K562 (cell line): ENCODE measurements around the gene EIF4G2.

ENCODE experiments used
- CHD2 ChIP-seq: IDR thresholded peaks from 2 replicates; pipeline ENCODE4 v1.6.1; 2011; ENCODE audit warnings: low read depth, low read length
- CTBP1 ChIP-seq: fragments of 450-650 bp; IDR thresholded peaks from 2 replicates; pipeline ENCODE4 v1.6.1; 2016; ENCODE audit warnings: borderline replicate concordance
- NBN ChIP-seq: fragments of 450-650 bp; IDR thresholded peaks from 2 replicates; pipeline ENCODE4 v1.6.1; 2016; ENCODE audit warnings: low read depth, mild to moderate bottlenecking
- ZNF124 ChIP-seq: sonication (generic); formaldehyde crosslinking; IDR thresholded peaks from 2 replicates; pipeline ENCODE4 v1.8.1; 2022; ENCODE audit warnings: missing genetic modification reagents
- ZNF354B ChIP-seq: fragments of 250-450 bp; sonication (Bioruptor Pico); IDR thresholded peaks from 2 replicates; pipeline ENCODE4 v1.4.0; 2020
- TF ChIP-seq, protein P1 (sequence below): fragments of 150-350 bp; IDR thresholded peaks from 2 replicates; pipeline ENCODE4 v1.6.1; 2014; ENCODE audit warnings: low read depth, mild to moderate bottlenecking, low read length, borderline replicate concordance
- TF ChIP-seq, protein P2 (sequence below): sonication (generic); formaldehyde crosslinking; IDR thresholded peaks from 2 replicates; pipeline ENCODE4 v1.8.0; 2022; ENCODE audit warnings: missing genetic modification reagents, mild to moderate bottlenecking, borderline replicate concordance
- TF ChIP-seq, protein P3 (sequence below), 3 experiments: IDR thresholded peaks in 2 of 3; conservative IDR thresholded peaks in 1 of 3; 2 replicates each; pipeline ENCODE4 v1.5.1; 2011 to 2012; ENCODE audit warnings: low read length in 3 of 3, mild to moderate bottlenecking in 3 of 3, control low read depth in 2 of 3, improper control_type of control experiment in 1 of 3, inconsistent platforms in 1 of 3, low read depth in 1 of 3, mixed read lengths in 1 of 3, moderate library complexity in 1 of 3; ENCODE audit not compliant: insufficient read depth in 2 of 3

- TF ChIP-seq, protein P1, sequence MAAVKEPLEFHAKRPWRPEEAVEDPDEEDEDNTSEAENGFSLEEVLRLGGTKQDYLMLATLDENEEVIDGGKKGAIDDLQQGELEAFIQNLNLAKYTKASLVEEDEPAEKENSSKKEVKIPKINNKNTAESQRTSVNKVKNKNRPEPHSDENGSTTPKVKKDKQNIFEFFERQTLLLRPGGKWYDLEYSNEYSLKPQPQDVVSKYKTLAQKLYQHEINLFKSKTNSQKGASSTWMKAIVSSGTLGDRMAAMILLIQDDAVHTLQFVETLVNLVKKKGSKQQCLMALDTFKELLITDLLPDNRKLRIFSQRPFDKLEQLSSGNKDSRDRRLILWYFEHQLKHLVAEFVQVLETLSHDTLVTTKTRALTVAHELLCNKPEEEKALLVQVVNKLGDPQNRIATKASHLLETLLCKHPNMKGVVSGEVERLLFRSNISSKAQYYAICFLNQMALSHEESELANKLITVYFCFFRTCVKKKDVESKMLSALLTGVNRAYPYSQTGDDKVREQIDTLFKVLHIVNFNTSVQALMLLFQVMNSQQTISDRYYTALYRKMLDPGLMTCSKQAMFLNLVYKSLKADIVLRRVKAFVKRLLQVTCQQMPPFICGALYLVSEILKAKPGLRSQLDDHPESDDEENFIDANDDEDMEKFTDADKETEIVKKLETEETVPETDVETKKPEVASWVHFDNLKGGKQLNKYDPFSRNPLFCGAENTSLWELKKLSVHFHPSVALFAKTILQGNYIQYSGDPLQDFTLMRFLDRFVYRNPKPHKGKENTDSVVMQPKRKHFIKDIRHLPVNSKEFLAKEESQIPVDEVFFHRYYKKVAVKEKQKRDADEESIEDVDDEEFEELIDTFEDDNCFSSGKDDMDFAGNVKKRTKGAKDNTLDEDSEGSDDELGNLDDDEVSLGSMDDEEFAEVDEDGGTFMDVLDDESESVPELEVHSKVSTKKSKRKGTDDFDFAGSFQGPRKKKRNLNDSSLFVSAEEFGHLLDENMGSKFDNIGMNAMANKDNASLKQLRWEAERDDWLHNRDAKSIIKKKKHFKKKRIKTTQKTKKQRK = no peak
- TF ChIP-seq, protein P2, sequence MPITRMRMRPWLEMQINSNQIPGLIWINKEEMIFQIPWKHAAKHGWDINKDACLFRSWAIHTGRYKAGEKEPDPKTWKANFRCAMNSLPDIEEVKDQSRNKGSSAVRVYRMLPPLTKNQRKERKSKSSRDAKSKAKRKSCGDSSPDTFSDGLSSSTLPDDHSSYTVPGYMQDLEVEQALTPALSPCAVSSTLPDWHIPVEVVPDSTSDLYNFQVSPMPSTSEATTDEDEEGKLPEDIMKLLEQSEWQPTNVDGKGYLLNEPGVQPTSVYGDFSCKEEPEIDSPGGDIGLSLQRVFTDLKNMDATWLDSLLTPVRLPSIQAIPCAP (CRISPR knock-in tag) = no peak
- TF ChIP-seq CHD2 (no peak), ZNF124 (CRISPR knock-in tag) (no peak), CTBP1 (no peak), NBN (no peak), ZNF354B (CRISPR knock-in tag) (no peak)
- TF ChIP-seq, protein P3, sequence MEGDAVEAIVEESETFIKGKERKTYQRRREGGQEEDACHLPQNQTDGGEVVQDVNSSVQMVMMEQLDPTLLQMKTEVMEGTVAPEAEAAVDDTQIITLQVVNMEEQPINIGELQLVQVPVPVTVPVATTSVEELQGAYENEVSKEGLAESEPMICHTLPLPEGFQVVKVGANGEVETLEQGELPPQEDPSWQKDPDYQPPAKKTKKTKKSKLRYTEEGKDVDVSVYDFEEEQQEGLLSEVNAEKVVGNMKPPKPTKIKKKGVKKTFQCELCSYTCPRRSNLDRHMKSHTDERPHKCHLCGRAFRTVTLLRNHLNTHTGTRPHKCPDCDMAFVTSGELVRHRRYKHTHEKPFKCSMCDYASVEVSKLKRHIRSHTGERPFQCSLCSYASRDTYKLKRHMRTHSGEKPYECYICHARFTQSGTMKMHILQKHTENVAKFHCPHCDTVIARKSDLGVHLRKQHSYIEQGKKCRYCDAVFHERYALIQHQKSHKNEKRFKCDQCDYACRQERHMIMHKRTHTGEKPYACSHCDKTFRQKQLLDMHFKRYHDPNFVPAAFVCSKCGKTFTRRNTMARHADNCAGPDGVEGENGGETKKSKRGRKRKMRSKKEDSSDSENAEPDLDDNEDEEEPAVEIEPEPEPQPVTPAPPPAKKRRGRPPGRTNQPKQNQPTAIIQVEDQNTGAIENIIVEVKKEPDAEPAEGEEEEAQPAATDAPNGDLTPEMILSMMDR (IDR thresholded peaks at IDR 0.05 in 2 of 3, conservative IDR thresholded peaks at IDR 0.05 in 1 of 3; ENCODE audit: insufficient read depth in 2 of 3, low read depth in 1 of 3, low read length in 3 of 3) = no peak
Observed at GRCh38 chr11:10777806-10778205, 30.9 kb downstream of the EIF4G2 start.
